ENCODE results near the gene DCLK1. TPM values are rescaled to one million over a fixed set of nuclear protein-coding genes. Genes with fewer than 3 reads are reported as not detected.
A peak's percentile ranks its signal among the peaks of the same experiment; 100 is the strongest.

Gene DCLK1
- total RNA-seq, 4 donors from 2014 or later, result 21.3 to 63.8 (median 40.9) TPM

GRCh38 chr13:36126491-36126890, 4.7 kb downstream of the DCLK1 start:
- Histone ChIP-seq H3K27me3 (peaks cover 0 to 8% of the 10 kb centered on the region in 2 donors), H3K27ac (no peak overlapping the region), H3K4me3 (no peak overlapping the region), H3K9me3 (no peaks in the 10 kb centered on the region), H3K4me1 (peaks cover 0 to 18% (median 0%) of the 10 kb centered on the region in 4 donors), H3K36me3 (peaks cover 0 to 3% (median 0%) of the 10 kb centered on the region in 3 donors)
- WGBS, 2 donors, result 79 to 83% methylated on average over 3 of the region's 3 CpGs
- no peak for TF ChIP-seq EP300 (IDR thresholded peaks at IDR 0.05)
- no peak for DNase-seq (ENCODE audit: low spot score in 2 of 2)

- Histone ChIP-seq H3K27me3 (peaks cover 0 to 8% of the 10 kb centered on the region in 2 donors), H3K36me3 (peaks cover 0 to 3% (median 0%) of the 10 kb centered on the region in 3 donors), H3K9me3 (no peaks in the 10 kb centered on the region), H3K4me3 (no peak overlapping the region), H3K27ac (no peak overlapping the region), H3K4me1 (peaks cover 0 to 14% (median 0%) of the 10 kb centered on the region in 4 donors)
- DNase-seq (ENCODE audit: low spot score in 2 of 2), result no peak
- TF ChIP-seq POLR2A (IDR thresholded peaks at IDR 0.05), result no peak
- no peak for TF ChIP-seq CTCF (IDR thresholded peaks at IDR 0.05)
- WGBS, 2 donors, result 84 to 86% methylated on average over 28 of the region's 28 CpGs
Measured at GRCh38 chr13:36125841-36126240, 5.3 kb downstream of the DCLK1 start.

DNA sequence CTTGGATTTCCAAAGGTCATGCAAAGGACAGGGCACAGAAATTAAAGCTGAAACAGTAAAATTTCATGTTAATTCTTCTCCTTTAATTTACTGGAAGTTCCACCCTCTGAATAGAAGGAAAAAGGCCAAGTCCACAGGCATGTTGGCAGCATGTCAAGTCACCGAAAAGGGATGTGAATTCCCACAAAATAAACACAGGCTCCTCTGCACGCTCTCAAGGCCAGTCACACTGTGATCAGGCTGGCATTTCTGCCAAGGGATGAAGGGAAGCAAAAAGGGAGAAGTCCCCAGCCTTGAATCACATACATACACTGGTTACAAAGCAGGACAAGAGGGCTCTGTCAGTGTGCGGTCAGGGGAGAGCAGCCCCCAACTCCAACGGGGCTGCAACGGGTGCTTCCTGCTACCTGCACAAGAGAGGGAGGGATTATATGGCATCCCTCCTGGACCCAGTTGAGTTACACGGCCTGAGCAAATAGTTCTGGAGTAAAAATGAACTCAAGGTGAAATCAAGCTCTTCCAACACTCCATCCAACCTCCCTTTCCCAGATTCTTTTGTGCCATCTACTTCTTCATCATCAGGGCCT, 6.9 kb downstream of the DCLK1 start:
- Histone ChIP-seq H3K27ac (no peak overlapping the region), H3K36me3 (peaks cover 0 to 3% (median 0%) of the 10 kb centered on the region in 3 donors), H3K4me3 (no peak overlapping the region), H3K9me3 (no peaks in the 10 kb centered on the region), H3K27me3 (peaks cover 0 to under 1% of the 10 kb centered on the region in 2 donors), H3K4me1 (peaks cover 0 to 5% (median 0%) of the 10 kb centered on the region in 4 donors)
- TF ChIP-seq POLR2A (IDR thresholded peaks at IDR 0.05) (no peak), EP300 (IDR thresholded peaks at IDR 0.05) (no peak), CTCF (IDR thresholded peaks at IDR 0.05) (no peak)
- 28 to 46% methylated on average over 6 of the region's 6 CpGs for WGBS, 2 donors
- peak in 1 of 2 donors; percentile 41 for DNase-seq (ENCODE audit: low spot score in 2 of 2)

GRCh38 chr13:36115306-36115705, 15.9 kb downstream of the DCLK1 start:
- Histone ChIP-seq H3K4me3 (no peak overlapping the region), H3K9me3 (no peaks in the 10 kb centered on the region), H3K27me3 (no peaks in the 10 kb centered on the region), H3K36me3 (no peaks in the 10 kb centered on the region), H3K27ac (no peak overlapping the region), H3K4me1 (no peaks in the 10 kb centered on the region)
- WGBS, 2 donors, result 91 to 100% methylated on average over 1 of the region's 1 CpG
- no peak for TF ChIP-seq POLR2A (IDR thresholded peaks at IDR 0.05)
- no peak for TF ChIP-seq EP300 (IDR thresholded peaks at IDR 0.05)
- TF ChIP-seq CTCF (IDR thresholded peaks at IDR 0.05), result no peak
- no peak for DNase-seq (ENCODE audit: low spot score in 2 of 2)

DNA sequence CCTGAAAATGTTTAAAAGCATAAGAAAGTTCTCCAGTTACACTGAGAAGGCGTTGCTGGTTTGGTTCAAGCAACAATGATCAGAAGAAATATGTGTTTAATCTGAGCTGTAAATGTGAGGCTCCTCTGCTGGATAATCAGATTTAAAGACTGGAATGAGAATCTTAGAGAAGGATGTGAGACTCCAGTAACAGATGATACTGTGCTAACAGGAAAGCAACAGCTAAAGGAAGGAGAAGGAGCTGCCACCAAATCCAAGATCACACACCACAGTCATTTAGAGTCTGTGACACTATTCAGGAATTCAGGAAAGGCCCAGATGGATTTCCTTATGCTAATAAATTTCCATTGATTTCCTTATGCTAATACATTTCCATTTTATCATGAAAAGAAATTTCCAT, 16.9 kb downstream of the DCLK1 start:
- Histone ChIP-seq H3K4me1 (no peaks in the 10 kb centered on the region), H3K27me3 (no peaks in the 10 kb centered on the region), H3K4me3 (no peak overlapping the region), H3K36me3 (no peaks in the 10 kb centered on the region), H3K27ac (no peak overlapping the region), H3K9me3 (no peaks in the 10 kb centered on the region)
- WGBS, 2 donors, result 71 to 78% methylated on average over 1 of the region's 1 CpG
- no peak for TF ChIP-seq POLR2A (IDR thresholded peaks at IDR 0.05)
- TF ChIP-seq EP300 (IDR thresholded peaks at IDR 0.05), result no peak
- TF ChIP-seq CTCF (IDR thresholded peaks at IDR 0.05), result no peak
- DNase-seq (ENCODE audit: low spot score in 2 of 2), result no peak

All from tibial nerve (tissue), 4 donors.